Activated T-cell treated with anti-CD3 and anti-CD28 coated beads, Interleukin-2, amount 50 U/mL, for 1 hour (primary cell): ENCODE data around the gene PTPN1.
"Not testable (repeated sequence)": the region's sequence is repeated elsewhere in the genome, so short reads cannot be mapped to it uniquely, and the experiment has no call there.

ENCODE experiments used
- DNase-seq: peaks from one replicate; pipeline ENCODE4 v3.0.0-alpha.2; 2020

PTPN1 gene

GRCh38 chr20:50620459-50620858, 110.3 kb downstream of the PTPN1 start:
- DNase-seq = not testable (repeated sequence)

- no peak for DNase-seq
These were observed 111.0 kb downstream of the PTPN1 start for GRCh38 chr20:50621068-50621665.

GRCh38 chr20:50624351-50625016, 114.3 kb downstream of the PTPN1 start:
- DNase-seq = no peak

GRCh38 chr20:50625986-50626677, 115.9 kb downstream of the PTPN1 start:
- DNase-seq = no peak

- no peak for DNase-seq
These were observed 117.6 kb downstream of the PTPN1 start for GRCh38 chr20:50627747-50628146.

GRCh38 chr20:50628332-50628731, 118.1 kb downstream of the PTPN1 start:
- DNase-seq = no peak

GRCh38 chr20:50628853-50629669, 118.9 kb downstream of the PTPN1 start:
- DNase-seq = no peak

- DNase-seq = no peak
These were observed 119.5 kb downstream of the PTPN1 start for GRCh38 chr20:50629670-50630045.

GRCh38 chr20:50630578-50631263, 120.5 kb downstream of the PTPN1 start:
- no peak for DNase-seq

GRCh38 chr20:50632236-50632635, 122.1 kb downstream of the PTPN1 start:
- DNase-seq = no peak

GRCh38 chr20:50632701-50633100, 122.5 kb downstream of the PTPN1 start:
- no peak for DNase-seq

GRCh38 chr20:50633361-50633760, 123.2 kb downstream of the PTPN1 start:
- DNase-seq = no peak

GRCh38 chr20:50634191-50634590, 124.0 kb downstream of the PTPN1 start:
- no peak for DNase-seq
